SK-N-SH (cell line): ENCODE measurements around the gene SLC30A5.

Experiments
- CTCF ChIP-seq: fragments of 200-600 bp; sonication (generic); IDR thresholded peaks from 2 replicates; pipeline ENCODE4 v1.6.1; 2017; ENCODE audit warnings: antibody characterized with exemption, mild to moderate bottlenecking, moderate library complexity
- GATA2 ChIP-seq: sonication (generic); formaldehyde crosslinking; IDR thresholded peaks from 2 replicates; pipeline ENCODE4 v1.5.0; 2020; ENCODE audit warnings: mild to moderate bottlenecking, missing genetic modification reagents
- RAD21 ChIP-seq: IDR thresholded peaks from 2 replicates; pipeline ENCODE4 v1.6.1; 2012; ENCODE audit warnings: mild to moderate bottlenecking, low read length
- REST ChIP-seq: IDR thresholded peaks from 2 replicates; pipeline ENCODE4 v1.6.1; 2012; ENCODE audit warnings: mild to moderate bottlenecking, low read depth, low read length, moderate library complexity

GRCh38 chr5:69086206-69086605 lies 7.6 kb upstream of the SLC30A5 start:
- TF ChIP-seq GATA2 (CRISPR knock-in tag) (no peak), RAD21 (no peak), REST (no peak), CTCF (no peak)
